Stimulated activated CD8-positive, alpha-beta memory T cell treated with anti-CD3 and anti-CD28 coated beads, Interleukin-12 subunit alpha, Interleukin-12 subunit beta, amount 100 ng/mL, for 4 hours (primary cell): ENCODE data around the gene ME2.
"Not testable (repeated sequence)": the region's sequence is repeated elsewhere in the genome, so short reads cannot be mapped to it uniquely, and the experiment has no call there.

ENCODE experiments used
- DNase-seq: peaks from one replicate; pipeline ENCODE4 v3.0.0-alpha.2; 2020; ENCODE audit warnings: low read depth

ME2 gene

DNA sequence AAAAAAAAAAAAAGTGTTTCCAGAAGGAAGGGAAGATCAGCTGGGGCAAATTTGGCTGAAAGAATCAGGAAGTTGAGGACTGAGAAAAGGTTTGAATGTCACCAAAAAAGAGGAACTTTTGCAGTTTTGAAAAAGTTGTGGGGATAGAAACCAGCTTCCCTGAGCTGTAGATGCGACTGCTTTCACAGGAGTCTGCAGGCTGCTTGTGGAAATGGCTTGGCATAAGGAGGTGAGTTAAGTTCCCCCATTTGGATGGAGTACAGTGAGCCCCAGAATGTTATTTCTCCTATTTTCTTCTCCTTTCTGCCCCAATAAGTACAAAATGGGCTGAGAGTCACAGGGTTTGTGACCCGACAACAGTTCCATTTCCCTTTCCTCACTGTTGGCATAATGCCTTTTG, 16.5 kb upstream of the ME2 start:
- DNase-seq, result no peak

DNA sequence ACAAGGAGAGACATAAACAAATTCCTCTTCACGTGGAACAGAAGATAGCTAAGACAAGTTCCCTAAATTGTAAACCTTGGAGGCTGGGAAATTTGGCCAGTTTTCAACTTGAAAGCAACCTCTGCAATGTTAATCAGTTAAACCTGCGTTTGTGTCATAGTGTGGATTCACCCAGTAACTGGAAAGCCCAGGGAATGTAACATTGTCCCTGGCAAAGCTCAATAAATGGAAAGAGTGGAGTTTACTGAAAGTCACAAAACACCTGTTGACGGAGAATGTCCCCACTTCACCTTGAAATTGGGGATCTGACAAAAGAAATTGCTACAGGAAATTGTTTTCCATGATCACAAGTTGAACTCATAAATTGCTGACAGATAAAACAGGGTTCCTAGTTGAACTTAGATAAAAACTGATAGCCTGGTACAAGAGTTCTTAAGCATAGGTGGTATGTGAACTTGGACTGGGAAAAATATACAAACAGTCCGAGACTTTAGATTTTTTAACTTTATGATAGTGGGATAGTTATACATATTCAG, 15.0 kb upstream of the ME2 start:
- DNase-seq, result no peak

DNA sequence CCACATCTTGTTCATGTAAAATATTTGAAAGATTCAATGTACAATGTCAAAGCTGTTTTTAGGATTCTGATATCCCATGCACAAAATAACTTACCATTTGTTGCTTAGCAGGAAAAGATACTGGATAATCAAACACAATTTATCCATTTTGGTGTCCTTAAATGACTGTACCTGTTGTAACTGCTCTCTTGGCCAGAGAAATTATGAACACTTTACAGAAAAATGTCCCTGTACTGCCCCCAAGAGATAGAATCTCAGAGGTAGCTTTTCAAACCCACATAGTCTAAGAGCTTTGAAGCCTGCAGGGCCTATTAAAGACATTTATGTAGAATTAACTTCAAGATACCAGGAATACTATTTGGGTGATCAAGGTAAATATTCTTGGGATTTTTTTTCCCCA, 12.2 kb upstream of the ME2 start:
- DNase-seq, result no peak

DNA sequence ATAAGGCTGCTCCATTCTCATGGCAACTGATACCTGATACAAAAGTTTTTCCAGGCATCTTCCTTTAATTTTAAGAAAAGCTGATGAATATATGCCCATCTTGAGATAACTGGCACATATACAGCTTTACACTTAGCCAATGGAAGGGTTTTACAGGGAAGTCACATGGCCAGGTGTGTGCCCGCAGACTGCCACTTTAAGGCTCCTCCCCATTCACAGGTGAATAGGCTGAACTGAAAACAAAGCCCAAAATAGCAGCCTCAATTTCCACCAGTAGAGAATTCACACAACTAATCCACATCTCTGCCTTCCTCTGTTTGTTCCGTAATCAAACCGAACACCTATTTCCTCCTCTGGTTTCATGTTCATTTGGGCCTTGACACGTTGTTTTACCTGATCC, 9.8 kb upstream of the ME2 start:
- DNase-seq, result no peak

DNA sequence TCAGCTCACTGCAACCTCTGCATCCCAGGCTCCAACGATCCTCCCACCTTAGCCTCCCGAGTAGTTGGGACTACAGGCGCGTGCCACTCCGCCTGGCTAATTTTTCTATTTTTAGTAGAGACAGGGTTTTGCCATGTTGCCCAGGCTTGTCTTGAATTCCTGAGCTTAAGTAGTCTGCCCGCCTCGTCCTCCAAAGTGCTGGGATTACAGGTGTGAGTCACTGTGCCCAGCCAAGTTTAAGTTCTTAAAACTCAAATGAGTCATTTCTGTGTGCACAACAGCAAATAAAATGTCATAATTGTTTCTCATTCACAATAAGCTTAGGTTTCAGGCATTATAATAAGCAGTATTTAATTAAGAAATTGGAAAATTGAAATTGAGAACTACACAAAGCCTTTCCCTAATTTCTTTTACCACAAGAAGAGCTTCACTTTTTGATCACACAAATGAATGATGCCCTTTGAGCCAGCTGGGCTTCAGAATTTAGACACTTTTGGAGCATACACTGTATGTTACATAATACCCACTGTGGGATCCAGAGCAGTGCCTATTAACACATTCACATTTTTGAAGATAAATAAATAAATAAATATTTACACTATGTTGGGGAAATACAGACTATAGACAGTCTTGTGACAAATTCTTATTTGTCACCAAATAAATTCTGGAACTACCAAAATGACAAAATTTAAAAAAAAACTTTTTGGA, 8.6 kb upstream of the ME2 start:
- no peak for DNase-seq

DNA sequence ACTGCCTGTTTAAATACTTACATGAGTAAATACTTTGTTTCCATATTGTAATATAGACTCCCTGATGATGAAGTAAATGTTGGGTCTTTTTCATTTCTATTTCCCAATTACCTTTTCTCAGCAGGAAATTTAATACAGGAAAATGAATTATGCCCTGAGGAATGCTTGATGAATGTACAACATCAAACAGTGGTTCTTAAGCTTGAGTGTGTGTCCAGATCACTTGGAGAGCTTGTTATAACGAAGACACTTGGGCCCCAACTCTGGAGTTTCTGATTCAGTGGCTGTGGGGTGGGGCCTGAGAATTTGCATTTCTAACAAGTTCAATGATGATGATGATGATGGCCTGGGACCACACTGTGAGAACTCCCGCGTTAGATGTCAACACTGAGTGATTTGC, 7.1 kb upstream of the ME2 start:
- no peak for DNase-seq

DNA sequence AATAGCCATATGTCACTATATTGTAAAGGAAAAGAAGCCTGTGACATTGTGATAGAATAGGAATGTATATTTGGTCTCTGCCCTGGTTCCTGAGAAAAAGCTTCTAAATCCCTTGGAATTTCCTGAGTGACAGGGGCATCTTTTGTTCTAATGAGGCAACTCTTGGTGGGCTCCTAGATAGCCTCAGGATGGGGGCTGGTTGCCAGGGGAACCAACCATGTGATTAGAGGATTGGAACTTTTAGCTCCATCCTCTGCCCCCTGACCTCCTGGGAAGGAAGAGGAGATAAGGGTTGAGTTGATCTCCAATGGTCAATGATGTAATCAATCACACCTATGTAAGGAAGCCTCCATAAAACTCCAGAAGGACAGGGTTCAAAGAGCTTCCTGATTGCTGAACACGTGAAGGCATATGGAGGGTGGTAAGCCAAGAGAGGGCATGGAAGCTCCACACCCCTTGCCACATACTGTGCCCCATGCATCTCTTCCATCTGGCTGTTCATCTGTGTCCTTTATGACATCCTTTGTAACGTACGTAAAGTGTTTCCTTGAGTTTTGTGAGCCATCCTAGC, 2.9 kb upstream of the ME2 start:
- DNase-seq, result no peak

DNA sequence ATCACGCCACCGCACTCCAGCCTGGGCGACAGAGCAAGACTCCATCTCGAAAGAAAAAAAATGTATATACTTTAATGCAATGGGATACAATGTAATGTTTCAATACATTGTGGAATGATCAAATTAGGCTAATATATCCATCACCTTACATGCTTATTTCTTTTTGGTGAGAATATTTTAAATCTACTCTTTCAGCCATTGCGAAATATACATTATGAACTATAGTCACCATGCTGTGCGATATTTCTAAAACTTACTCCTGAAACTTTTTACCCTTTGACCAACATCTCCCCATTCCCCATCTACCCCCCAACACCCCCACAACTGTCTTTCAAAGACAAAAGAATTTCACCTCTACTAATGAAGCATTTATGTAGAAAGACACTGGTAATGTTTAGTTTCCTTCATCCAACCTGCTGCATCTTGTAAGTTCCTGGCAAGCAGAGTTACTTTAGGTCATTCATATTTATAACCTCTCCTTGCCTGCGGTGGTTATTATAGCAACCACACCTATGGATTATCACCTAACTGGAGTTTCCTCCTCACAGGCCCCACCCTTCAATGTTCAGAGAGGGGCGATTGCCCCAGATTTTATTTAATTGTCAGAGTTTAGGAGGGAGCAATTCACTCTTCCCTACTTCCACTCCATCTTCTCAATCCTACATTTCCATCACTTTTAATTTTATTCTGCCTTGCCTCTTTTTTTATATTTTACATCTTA, 1.2 kb upstream of the ME2 start:
- no peak for DNase-seq

DNA sequence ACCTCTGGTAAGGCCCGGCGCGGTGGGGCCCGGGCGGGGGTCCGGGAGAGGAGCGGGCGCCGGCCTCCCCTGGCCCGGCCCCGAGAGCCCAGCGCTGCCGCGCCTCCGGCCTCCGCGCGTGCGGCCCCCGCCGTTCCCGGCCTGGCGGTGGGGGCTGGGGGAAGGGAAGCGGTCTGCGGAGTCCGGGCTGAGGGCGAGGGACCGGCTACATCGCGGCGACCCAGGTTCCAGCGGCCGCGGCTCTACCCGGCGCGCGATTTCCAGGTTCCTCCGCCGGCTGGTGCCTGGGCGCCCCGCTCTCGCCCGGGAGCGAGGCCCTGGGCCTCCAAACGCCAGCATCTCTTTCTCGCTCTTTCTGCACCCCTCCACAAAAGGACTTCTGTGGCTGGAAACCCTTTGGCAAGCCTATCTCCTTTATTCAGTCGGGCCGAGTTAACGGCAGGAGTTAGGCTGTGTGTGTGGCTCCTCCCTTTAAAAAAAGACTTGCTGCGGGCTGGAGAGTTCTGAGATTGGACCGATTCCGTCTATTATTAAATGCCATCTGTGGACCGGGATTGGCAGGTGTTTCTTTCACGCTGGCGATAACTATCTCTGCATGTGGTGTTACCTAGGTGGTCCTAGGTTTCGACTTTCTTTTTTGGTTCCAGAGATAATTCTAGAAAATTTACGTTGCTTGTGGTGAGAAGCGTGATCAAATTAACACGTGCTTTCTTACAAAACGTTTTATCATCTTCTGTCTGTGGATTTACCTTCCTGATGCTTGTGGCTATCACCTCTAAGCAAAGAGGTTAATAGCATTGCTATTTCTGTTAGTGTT, 592 bp downstream of the ME2 start:
- DNase-seq, result peak; percentile 15

DNA sequence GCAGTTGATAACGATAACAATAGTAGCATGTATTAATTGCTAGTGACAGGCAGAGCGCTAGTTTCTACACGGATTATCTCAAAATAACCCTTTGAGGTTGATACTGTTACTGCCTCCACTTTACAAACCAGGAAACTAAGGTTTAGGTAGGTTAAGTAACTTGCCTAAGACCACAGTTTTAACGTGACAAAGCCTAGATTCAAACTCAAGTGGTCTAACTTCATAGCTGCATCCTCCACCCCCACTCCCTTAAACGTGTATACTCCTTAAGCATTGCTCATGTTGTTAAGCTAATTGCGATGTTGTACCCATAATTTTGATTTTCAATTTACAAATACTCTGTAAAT, 1.2 kb downstream of the ME2 start:
- DNase-seq, result no peak

DNA sequence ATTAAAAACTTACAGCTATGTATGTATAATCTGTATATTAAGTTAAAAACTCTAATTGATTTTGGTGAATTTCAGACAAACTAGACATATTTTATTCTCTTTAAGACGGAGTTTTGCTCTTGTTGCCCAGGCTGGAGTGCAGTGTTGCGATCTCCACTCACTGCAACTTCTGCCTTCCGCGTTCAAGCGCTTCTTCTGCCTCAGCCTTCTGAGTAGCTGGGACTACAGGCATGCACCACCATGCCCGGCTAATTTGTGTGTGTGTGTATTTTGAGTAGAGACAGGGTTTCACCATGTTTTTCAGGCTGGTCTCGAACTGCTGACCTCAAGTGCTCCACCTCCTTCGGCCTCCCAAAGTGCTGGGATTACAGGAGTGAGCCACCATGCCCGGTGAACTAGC, 2.0 kb downstream of the ME2 start:
- not testable (repeated sequence) for DNase-seq

DNA sequence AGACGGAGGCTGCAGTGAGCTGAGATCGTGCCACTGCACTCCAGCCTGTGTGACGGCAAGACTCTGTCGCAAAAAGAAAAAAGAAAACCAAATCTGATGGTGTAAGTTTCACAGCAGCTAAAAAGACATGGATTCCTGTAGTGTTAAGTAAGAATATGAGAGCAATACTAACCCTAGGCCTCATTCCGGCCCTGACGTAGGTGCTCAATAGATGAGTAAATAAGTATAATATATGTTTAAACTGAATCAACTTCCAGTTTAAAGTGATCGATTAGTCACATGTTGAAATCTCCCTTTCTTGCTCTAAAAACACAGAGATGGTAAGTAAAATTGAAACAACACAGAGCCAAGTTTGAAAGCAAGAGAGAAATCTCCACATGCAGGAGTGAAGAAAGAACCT, 8.0 kb downstream of the ME2 start:
- no peak for DNase-seq

DNA sequence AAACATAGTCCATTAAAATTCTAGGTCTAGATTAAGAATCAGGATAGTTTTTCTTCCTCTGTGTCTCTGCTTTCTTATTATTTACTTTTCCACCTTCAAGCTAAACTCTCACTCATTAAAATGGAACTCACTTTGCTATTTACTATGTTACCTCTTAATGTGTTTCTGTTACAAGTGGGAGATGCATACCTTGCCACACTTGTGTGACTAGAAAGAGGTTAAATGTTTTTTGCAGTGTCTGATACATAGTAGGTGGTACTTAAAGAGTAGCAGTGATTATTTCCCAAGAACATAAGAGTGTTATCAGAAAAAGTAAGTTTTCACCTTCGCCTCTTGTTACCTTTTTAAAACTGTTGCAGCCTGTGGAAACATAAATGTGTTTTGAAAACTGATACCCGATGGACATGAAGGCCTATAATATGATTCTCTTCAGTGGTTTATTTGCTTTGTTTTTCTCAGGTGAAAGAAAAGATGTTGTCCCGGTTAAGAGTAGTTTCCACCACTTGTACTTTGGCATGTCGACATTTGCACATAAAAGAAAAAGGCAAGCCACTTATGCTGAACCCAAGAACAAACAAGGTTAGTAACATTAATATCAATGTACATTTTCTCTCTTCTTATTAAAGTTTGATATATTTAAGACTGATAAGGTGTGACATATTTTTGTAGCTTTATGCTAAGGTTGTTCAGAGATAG, 16.6 kb downstream of the ME2 start:
- no peak for DNase-seq

DNA sequence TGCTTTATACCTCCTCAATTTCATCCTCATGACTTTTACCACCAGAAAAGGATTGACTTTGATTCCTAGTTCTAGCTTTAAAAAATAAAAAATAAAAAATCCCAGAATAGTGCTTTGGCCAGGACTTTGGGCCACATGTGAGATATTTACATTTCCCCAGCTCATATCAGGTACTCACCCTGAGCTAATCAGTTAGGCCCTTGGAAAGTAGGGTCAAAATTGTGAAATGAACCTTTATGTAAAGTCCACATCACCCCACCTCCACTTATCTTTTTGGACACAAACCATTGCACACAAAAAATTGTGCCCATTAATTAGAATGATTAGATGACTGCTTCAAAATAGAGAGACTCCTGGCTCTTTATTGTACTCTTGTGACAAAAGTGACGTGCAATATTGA, 17.2 kb downstream of the ME2 start:
- DNase-seq, result no peak

DNA sequence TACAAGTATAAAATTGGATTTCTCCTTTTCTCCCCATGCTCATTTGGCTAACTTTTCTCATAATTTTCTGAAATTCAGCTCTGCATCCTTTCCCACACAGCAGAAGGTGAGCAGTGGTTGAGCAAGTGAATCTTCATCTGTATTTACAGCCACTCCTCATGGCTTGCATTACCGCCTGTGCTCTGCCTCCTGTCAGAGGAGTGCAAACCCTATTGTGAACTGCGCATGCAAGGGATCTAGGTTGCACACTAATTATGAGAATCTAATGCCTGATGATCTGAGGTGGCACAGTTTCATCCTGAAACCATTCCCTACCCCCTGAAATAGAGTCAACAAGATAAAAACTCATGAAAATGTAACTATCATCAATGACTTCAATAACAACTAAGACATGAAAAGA, 20.0 kb downstream of the ME2 start:
- no peak for DNase-seq

DNA sequence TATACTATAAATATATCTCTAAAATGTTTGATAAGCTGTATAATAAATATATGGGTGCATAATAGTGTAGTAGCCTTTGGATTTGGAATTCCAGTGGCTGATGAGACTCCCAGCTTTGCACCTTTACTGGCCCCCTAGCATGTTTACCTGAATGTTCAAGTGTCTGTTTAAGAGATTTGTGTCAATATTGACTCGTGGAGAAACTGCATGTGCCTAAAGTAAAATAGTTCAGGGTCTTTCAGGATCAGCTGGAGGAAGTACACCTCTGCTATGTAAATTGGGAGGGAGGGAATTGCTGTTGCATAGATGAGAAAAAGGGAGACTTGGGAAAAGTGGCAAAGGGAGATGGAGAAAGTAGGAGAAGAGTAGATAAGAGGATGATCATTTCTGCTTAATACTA, 23.9 kb downstream of the ME2 start:
- no peak for DNase-seq

DNA sequence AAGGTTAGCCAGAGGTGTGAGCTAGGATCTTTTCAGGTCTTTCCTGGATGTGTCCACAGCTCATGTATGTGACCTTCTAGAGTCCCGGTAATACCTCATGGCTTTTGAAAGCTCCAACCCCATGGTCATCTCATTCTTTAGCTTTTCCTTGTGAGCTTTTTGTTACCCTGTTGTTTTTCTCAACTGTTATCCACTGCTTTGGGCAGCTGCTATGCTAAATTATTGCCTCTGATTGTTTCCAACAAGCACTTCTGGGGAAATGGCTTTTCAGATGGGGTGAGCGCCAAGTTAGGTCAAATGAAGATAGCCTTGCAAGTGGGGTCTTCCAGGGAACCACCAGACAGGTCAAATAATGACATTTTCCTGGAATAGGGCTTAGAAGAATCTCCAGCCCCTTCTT, 27.9 kb downstream of the ME2 start:
- no peak for DNase-seq

DNA sequence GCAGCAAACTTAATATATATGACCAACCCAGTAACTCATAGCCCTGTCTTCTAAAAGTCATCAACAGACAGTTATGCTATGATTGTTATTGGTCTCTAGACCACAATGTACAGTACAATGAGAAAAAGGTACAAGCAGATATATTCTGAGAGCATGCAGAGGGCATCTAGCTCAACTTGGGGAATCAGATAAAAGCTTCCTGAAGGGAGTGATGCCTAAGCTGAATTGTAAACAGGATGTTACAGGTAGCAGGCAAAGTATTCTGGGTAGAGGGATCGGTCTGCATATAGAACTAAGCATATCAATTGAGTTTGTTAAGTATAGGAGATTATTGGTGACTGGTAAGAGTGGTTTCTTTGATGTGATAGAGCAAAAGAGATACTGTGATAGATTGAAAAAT, 30.3 kb downstream of the ME2 start:
- no peak for DNase-seq

DNA sequence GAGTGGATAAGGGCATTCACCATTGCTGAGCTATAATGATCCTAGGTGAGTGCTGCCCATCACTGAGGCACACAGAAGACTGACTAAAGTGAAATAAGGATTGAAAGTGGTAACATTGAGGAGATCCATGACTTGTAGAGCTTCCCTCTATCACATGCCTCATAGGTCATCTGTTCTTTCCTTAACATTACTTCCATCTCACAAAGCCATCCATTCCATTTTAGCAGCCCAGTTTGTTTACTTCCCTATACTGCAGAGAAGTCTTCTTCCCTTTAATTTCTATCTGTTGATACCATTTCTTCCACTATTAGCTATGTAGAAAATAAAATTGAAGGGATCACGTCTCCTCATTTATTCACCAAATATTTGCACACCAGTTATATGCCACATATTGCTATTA, 32.1 kb downstream of the ME2 start:
- no peak for DNase-seq

DNA sequence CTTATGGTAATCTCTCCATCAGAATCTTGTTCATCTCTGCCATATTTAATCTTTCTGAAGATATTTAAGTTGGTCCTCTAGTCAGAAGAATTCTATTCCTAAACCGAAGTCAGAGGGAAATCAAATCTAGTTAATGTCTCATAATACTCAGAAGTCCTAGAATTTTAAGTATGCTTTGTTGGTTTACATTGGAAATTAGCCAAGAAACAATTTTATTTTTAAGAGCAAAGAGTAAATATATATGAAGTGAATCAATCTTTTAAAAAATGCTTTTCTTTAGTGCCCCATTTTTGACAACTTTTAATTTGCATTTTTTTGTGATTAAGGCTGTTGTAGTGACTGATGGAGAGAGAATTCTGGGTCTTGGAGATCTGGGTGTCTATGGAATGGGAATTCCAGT, 38.1 kb downstream of the ME2 start:
- DNase-seq, result no peak

DNA sequence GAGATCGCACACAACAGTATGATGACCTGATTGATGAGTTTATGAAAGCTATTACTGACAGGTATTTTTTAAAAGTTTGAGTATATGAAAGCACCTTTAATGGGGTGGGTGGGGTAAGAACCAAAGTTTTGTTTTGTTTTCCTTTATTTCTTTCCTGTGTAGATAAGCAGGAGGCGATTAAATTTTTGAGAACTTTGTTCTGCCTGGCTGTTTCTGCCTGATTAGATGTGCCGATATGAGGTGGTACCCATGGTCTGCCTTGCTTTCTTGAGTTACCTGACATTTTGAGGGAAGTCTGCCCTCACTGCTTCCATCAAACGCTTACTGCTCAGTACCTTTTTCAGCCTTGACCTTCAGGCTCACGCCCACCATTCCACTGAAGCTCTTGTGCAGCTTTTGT, 39.2 kb downstream of the ME2 start:
- no peak for DNase-seq

DNA sequence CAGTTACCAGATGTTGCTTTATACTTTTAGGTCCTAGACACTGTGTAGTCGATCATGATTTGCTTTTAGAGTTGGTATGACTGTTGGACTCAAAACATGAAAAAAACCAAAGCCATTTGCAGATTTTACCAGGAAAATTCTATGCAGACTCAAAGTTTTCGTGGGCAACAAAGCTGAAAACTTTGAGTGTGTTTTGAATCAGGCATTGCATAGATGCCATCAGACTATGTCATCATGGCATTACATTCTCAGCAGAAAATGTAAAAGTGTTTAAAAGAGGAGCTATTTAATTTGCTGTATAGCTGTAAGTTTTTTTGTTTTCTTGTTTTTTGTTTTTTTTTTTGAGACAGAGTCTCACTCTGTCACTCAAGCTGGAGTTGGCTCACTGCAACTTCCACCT, 45.5 kb downstream of the ME2 start:
- no peak for DNase-seq
